Measurements from ENCODE around the gene PLA2G4E. TPM values are rescaled to one million over a fixed set of nuclear protein-coding genes. Genes with fewer than 3 reads are reported as not detected.
A peak's percentile ranks its signal among the peaks of the same experiment; 100 is the strongest.

Gene PLA2G4E
- total and polyA plus RNA-seq, 9 of the 15 experiments (the other 6 are each of a cell fraction or from before 2014, with no cell fraction given): 0.03 TPM; not detected in 8

GRCh38 chr15:41972253-41973242 is 48.3 kb downstream of the PLA2G4E start, which contains the start of gene EHD4 (continued):
- TF ChIP-seq ZNF318 (IDR thresholded peaks at IDR 0.05; ENCODE audit: borderline replicate concordance in 1 of 2, low read depth in 1 of 2) (no peak), ATF3 (IDR thresholded peaks at IDR 0.05) (no peak), ATF3 (CRISPR knock-in tag; conservative IDR thresholded peaks at IDR 0.05) (no peak), ZC3H8 (IDR thresholded peaks at IDR 0.05) (no peak), ZNF75A (CRISPR knock-in tag; IDR thresholded peaks at IDR 0.05) (no peak), CAMTA2 (CRISPR knock-in tag; conservative IDR thresholded peaks at IDR 0.05) (no peak), HIVEP1 (CRISPR knock-in tag; IDR thresholded peaks at IDR 0.05) (no peak), ZNF197 (CRISPR knock-in tag; IDR thresholded peaks at IDR 0.05; ENCODE audit: low read depth) (no peak), ZBTB7A (IDR thresholded peaks at IDR 0.05; ENCODE audit: borderline replicate concordance, control insufficient read depth, low read depth, low read length) (no peak), CHD2 (IDR thresholded peaks at IDR 0.05; ENCODE audit: low read depth, low read length) (peak; percentile 65), ZNF324 (CRISPR knock-in tag; IDR thresholded peaks at IDR 0.05) (no peak), CHD1 (IDR thresholded peaks at IDR 0.05; ENCODE audit: low read length) (peak; percentile 81), ZFX (CRISPR knock-in tag; IDR thresholded peaks at IDR 0.05) (peak; percentile 92), ZSCAN29 (IDR thresholded peaks at IDR 0.05) (no peak), KLF1 (tag; IDR thresholded peaks at IDR 0.05) (no peak), SAFB (IDR thresholded peaks at IDR 0.05; ENCODE audit: borderline replicate concordance, low read depth, low read length) (0 out of 2 replicates have a peak, but pooled peaks have one; percentile 14), STAG1 (CRISPR knock-in tag; IDR thresholded peaks at IDR 0.05; ENCODE audit: borderline replicate concordance) (no peak), MEIS2 (IDR thresholded peaks at IDR 0.05; ENCODE audit: partially characterized antibody) (peak; percentile 96), CXXC5 (CRISPR knock-in tag; IDR thresholded peaks at IDR 0.05) (peak; percentile 75), ZEB2 (IDR thresholded peaks at IDR 0.05) (peak; percentile 56; the same call in 1 of the 2 replicates), FOXJ3 (CRISPR knock-in tag; IDR thresholded peaks at IDR 0.05) (no peak)
